GM12878 (cell line): ENCODE data around the gene SYNDIG1. TPM values are rescaled to one million over a fixed set of nuclear protein-coding genes. Genes with fewer than 3 reads are reported as not detected.

Experiments used
- ATAC-seq: fragments of 200-7000 bp; cut with Tn5 transposase; 3 replicates; pipeline ENCODE4 v1.9.1; 2020; ENCODE audit warnings: mild to moderate bottlenecking, moderate library complexity
- BruUV-seq: library from RNA; stranded (reverse); fragments of 400-500 nt; replicated peaks from 2 replicates; lab custom pipeline; 2021; lab: Mats Ljungman, UMichigan
- CTCF ChIA-PET: fragments of 300-600 bp; sonication (Branson Sonifier 250); formaldehyde crosslinking; extraction: SDS; loops from one replicate; lab custom pipeline; 2021; ENCODE audit warnings: inconsistent platforms; lab: Yijun Ruan, JAX
- POLR2A ChIA-PET: fragments of 350-600 bp; formaldehyde crosslinking; extraction: SDS; loops from one replicate; lab custom pipeline; 2021; ENCODE audit warnings: inconsistent platforms; lab: Charles Lee
- RAD21 ChIA-PET: fragments of 300-600 bp; sonication (Branson Sonifier 250); formaldehyde crosslinking; loops from one replicate; lab custom pipeline; 2023; ENCODE audit warnings: antibody characterized with exemption; ENCODE audit not compliant: unreplicated experiment; lab: Charles Lee
- SMC1A ChIA-PET: fragments of 300-600 bp; sonication (Branson Sonifier 250); formaldehyde crosslinking; loops from one replicate; lab custom pipeline; 2023; ENCODE audit not compliant: unreplicated experiment, uncharacterized antibody; lab: Charles Lee
- DNase-seq: peaks from one replicate; pipeline ENCODE4 v3.0.0-alpha.2; 2011; ENCODE audit warnings: low read depth, low spot score
- FAIRE-seq: peaks from 3 replicates; lab custom pipeline; 2011; peaks lifted over from hg19 to GRCh38; lab: Jason Lieb, UNC
- H2AFZ ChIP-seq: 2 replicates; pipeline ENCODE4 v1.6.0; 2011; ENCODE audit warnings: low read depth, low read length, control low read depth; ENCODE audit not compliant: control insufficient read depth
- H3K27ac ChIP-seq: 2 replicates; pipeline ENCODE4 v1.5.1; 2011; ENCODE audit warnings: control low read depth; ENCODE audit not compliant: control insufficient read depth, insufficient read depth
- H3K27me3 ChIP-seq, 2 experiments: replicated peaks in 1 of 2; 2 replicates each; pipeline versions ENCODE4 v1.6.0 to v1.6.1; 2011; ENCODE audit warnings: low read length in 1 of 2; ENCODE audit not compliant: control insufficient read depth in 2 of 2, insufficient read depth in 2 of 2
- H3K36me3 ChIP-seq, 2 experiments: 2 replicates each; pipeline ENCODE4 v1.5.1; 2011; ENCODE audit warnings: low read length in 1 of 2; ENCODE audit not compliant: control insufficient read depth in 2 of 2, insufficient read depth in 2 of 2
- H3K4me1 ChIP-seq: 2 replicates; pipeline ENCODE4 v1.6.1; 2011; ENCODE audit warnings: mild to moderate bottlenecking, low read length, moderate library complexity, mixed read lengths; ENCODE audit not compliant: control insufficient read depth, insufficient read depth
- H3K4me2 ChIP-seq: 2 replicates; pipeline ENCODE4 v1.6.0; 2011; ENCODE audit warnings: control low read depth; ENCODE audit not compliant: control insufficient read depth, insufficient read depth
- H3K4me3 ChIP-seq: fragments of 200-600 bp; sonication (generic); 2 replicates; pipeline ENCODE4 v1.5.1; 2016
- H3K79me2 ChIP-seq: 2 replicates; pipeline ENCODE4 v1.6.0; 2011; ENCODE audit warnings: low read length; ENCODE audit not compliant: control insufficient read depth, insufficient read depth
- H3K9ac ChIP-seq: 2 replicates; pipeline ENCODE4 v1.8.0; 2011; ENCODE audit warnings: low read length, control low read depth, mixed read lengths; ENCODE audit not compliant: control insufficient read depth, insufficient read depth
- H3K9me3 ChIP-seq: replicated peaks from 3 replicates; pipeline ENCODE4 v1.5.1; 2011; ENCODE audit warnings: mild to moderate bottlenecking, low read length; ENCODE audit not compliant: control insufficient read depth, insufficient read depth
- H4K20me1 ChIP-seq: 2 replicates; pipeline ENCODE4 v1.6.0; 2011; ENCODE audit not compliant: control insufficient read depth, insufficient read depth
- BCL3 ChIP-seq: IDR thresholded peaks from 2 replicates; pipeline ENCODE4 v1.6.1; 2011; ENCODE audit warnings: borderline replicate concordance, low read depth, mild to moderate bottlenecking, moderate library complexity, low read length; ENCODE audit not compliant: insufficient read depth, poor library complexity, severe bottlenecking
- BHLHE40 ChIP-seq, 2 experiments: fragments of 450-650 bp in 1 of 2; IDR thresholded peaks; 2 replicates each; pipeline ENCODE4 v1.6.1; 2011 to 2017; ENCODE audit warnings: low read depth in 2 of 2, borderline replicate concordance in 1 of 2, improper control_type of control experiment in 1 of 2, low read length in 1 of 2, mild to moderate bottlenecking in 1 of 2
- CBX5 ChIP-seq: sonication (generic); IDR thresholded peaks from 2 replicates; pipeline ENCODE4 v1.6.1; 2016; ENCODE audit warnings: low read depth, moderate library complexity, mild to moderate bottlenecking, inconsistent platforms
- CHD4 ChIP-seq: fragments of 200-600 bp; sonication (generic); IDR thresholded peaks from 2 replicates; pipeline ENCODE4 v1.6.1; 2016; ENCODE audit warnings: mild to moderate bottlenecking
- HDAC6 ChIP-seq: fragments of 200-600 bp; sonication (generic); IDR thresholded peaks from one replicate; pipeline ENCODE4 v1.8.0; 2017; ENCODE audit warnings: antibody characterized with exemption; ENCODE audit not compliant: unreplicated experiment
- IKZF2 ChIP-seq, 2 experiments: fragments of 450-650 bp; IDR thresholded peaks; 2 replicates each; pipeline ENCODE4 v1.6.1; 2017; ENCODE audit warnings: mild to moderate bottlenecking in 2 of 2, moderate library complexity in 2 of 2
- KDM1A ChIP-seq: fragments of 200-600 bp; sonication (generic); IDR thresholded peaks from 2 replicates; pipeline ENCODE4 v1.6.1; 2016; ENCODE audit warnings: borderline replicate concordance
- MXI1 ChIP-seq: fragments of 150-350 bp; IDR thresholded peaks from 2 replicates; pipeline ENCODE4 v1.6.1; 2011; ENCODE audit warnings: low read depth, mild to moderate bottlenecking, inconsistent platforms, low read length, improper control_type of control experiment
- NR2C1 ChIP-seq: fragments of 450-650 bp; IDR thresholded peaks from 2 replicates; pipeline ENCODE4 v1.6.1; 2017; ENCODE audit warnings: antibody characterized with exemption, mild to moderate bottlenecking, moderate library complexity
- RAD21 ChIP-seq: IDR thresholded peaks from 2 replicates; pipeline ENCODE4 v1.6.1; 2011; ENCODE audit warnings: mild to moderate bottlenecking, low read depth, low read length, moderate library complexity; ENCODE audit not compliant: insufficient read depth
- RCOR1 ChIP-seq: conservative IDR thresholded peaks from 2 replicates; pipeline ENCODE4 v1.6.1; 2012; ENCODE audit warnings: low read depth, low read length, improper control_type of control experiment
- RFX5 ChIP-seq: IDR thresholded peaks from 2 replicates; pipeline ENCODE4 v1.6.1; 2011; ENCODE audit warnings: low read depth, low read length, improper control_type of control experiment
- SPI1 ChIP-seq: IDR thresholded peaks from 2 replicates; pipeline ENCODE4 v1.6.1; 2011; ENCODE audit warnings: low read depth, mild to moderate bottlenecking, low read length, moderate library complexity, borderline replicate concordance; ENCODE audit not compliant: insufficient read depth
- TARDBP ChIP-seq: IDR thresholded peaks from 2 replicates; pipeline ENCODE4 v1.6.1; 2016; ENCODE audit warnings: borderline replicate concordance
- USF1 ChIP-seq: IDR thresholded peaks from 2 replicates; pipeline ENCODE4 v1.6.1; 2011; ENCODE audit warnings: borderline replicate concordance, low read depth, mild to moderate bottlenecking, moderate library complexity, mixed read lengths, low read length; ENCODE audit not compliant: insufficient read depth; ENCODE audit errors: extremely low read length
- ZBED1 ChIP-seq: IDR thresholded peaks from 2 replicates; pipeline ENCODE4 v1.6.1; 2016; ENCODE audit warnings: borderline replicate concordance
- ZBTB40 ChIP-seq: fragments of 450-650 bp; IDR thresholded peaks from 2 replicates; pipeline ENCODE4 v1.6.1; 2016; ENCODE audit warnings: mild to moderate bottlenecking, moderate library complexity, borderline replicate concordance
- ZNF622 ChIP-seq: fragments of 450-650 bp; IDR thresholded peaks from 2 replicates; pipeline ENCODE4 v1.6.1; 2017; ENCODE audit warnings: mild to moderate bottlenecking, inconsistent platforms
- WGBS: methylation state at CpG from one replicate; pipeline ENCODE4 v1.1.6; 2016; ENCODE audit warnings: low lambda C conversion rate; ENCODE audit not compliant: insufficient replicate concordance, insufficient coverage; ENCODE audit errors: missing lambda C conversion rate; 5-methylcytosine and 5-hydroxymethylcytosine counted together
- in situ Hi-C: fragments of 300-500 bp; cut with MboI; formaldehyde crosslinking; loops from 9 replicates; pipeline ENCODE4 v1.14.3; 2018; ENCODE audit warnings: mixed read lengths
- intact Hi-C: fragments of 100-400 bp; cut with micrococcal nuclease; formaldehyde crosslinking; loops from one replicate; pipeline ENCODE4 v1.14.2; 2022; ENCODE audit not compliant: unreplicated experiment
- polyA plus RNA-seq, 11 experiments: library from polyadenylated mRNA; depleted of rRNA in 4 of 11; unstranded in 6 of 11; stranded (reverse) in 5 of 11; fragments of >200 nt; fragmentation: Nextera tagmentation in 4 of 11; fragmentation: Illumina TruSeq in 1 of 11; extraction: Ambion mirVana in 4 of 11; extraction: Trizol in 1 of 11; gene quantifications; 1 replicate in 1 of 11; 2 replicates in 10 of 11; pipeline versions ENCODE4 v1.2.1 to v1.2.3, GENCODE V29; 2011 to 2016; ENCODE audit warnings: inconsistent platforms in 2 of 11, missing spikeins in 2 of 11, low read depth in 1 of 11
- total RNA-seq, 4 experiments: library from RNA; depleted of rRNA in 3 of 4; stranded (reverse); fragments of >200 nt in 3 of 4; fragmentation: Illumina TruSeq in 1 of 4; extraction: Trizol in 1 of 4; gene quantifications; 2 replicates each; pipeline versions ENCODE4 v1.2.1 to v1.2.3, GENCODE V29; 2013 to 2021

SYNDIG1 gene
- total and polyA plus RNA-seq, 10 of the 15 experiments (the other 5 are each of a cell fraction or from before 2014, with no cell fraction given): not detected

GRCh38 chr20:24690408-24690807 is 221.0 kb downstream of the SYNDIG1 start:
- FAIRE-seq (no peak), DNase-seq (no peak), ATAC-seq (no peak)
- CTCF ChIA-PET: no interaction called here
- Histone ChIP-seq H3K36me3 (no peaks in the 10 kb centered on the region), H3K27me3 (peaks cover 0 to 2% of the 10 kb centered on the region in 2 experiments; a peak in 2 of 4 replicates), H3K4me2 (no peak overlapping the region), H3K9ac (no peak overlapping the region), H2AFZ (no peak overlapping the region), H3K27ac (no peak overlapping the region), H3K9me3 (no peaks in the 10 kb centered on the region), H3K4me3 (no peak overlapping the region), H4K20me1 (no peaks in the 10 kb centered on the region), H3K4me1 (no peaks in the 10 kb centered on the region), H3K79me2 (no peaks in the 10 kb centered on the region)
- TF ChIP-seq TARDBP (no peak), ZBTB40 (no peak), ZBED1 (no peak), RCOR1 (no peak), BCL3 (no peak), RAD21 (no peak), ZNF622 (no peak), BHLHE40 (IDR thresholded peaks at IDR 0.05; ENCODE audit: borderline replicate concordance in 1 of 2, low read depth in 2 of 2, low read length in 1 of 2) (no peak), CHD4 (no peak), MXI1 (no peak), SPI1 (no peak), HDAC6 (no peak), IKZF2 (IDR thresholded peaks at IDR 0.05) (no peak), NR2C1 (no peak), USF1 (no peak), CBX5 (no peak), KDM1A (no peak), RFX5 (no peak)
- BruUV-seq: no TSS peak
- intact Hi-C loops: no loop called here
- in situ Hi-C loops: no loop called here
- SMC1A ChIA-PET: no interaction called here
- WGBS: 0% methylated on average over 1 of the region's 1 CpG
- RAD21 ChIA-PET: no interaction called here
- POLR2A ChIA-PET: no interaction called here
